Smooth muscle cell of the brain vasculature (primary cell): Measurements from ENCODE around the gene CORO1A.
"Not testable (repeated sequence)": the region's sequence is repeated elsewhere in the genome, so short reads cannot be mapped to it uniquely, and the experiment has no call there.

ENCODE experiments used
- DNase-seq: peaks from one replicate; pipeline ENCODE4 v3.0.0-alpha.2; 2012; ENCODE audit warnings: low read depth, low spot score

Gene CORO1A

GRCh38 chr16:30199608-30200343 lies 16.4 kb downstream of the CORO1A start:
- not testable (repeated sequence) for DNase-seq

DNA sequence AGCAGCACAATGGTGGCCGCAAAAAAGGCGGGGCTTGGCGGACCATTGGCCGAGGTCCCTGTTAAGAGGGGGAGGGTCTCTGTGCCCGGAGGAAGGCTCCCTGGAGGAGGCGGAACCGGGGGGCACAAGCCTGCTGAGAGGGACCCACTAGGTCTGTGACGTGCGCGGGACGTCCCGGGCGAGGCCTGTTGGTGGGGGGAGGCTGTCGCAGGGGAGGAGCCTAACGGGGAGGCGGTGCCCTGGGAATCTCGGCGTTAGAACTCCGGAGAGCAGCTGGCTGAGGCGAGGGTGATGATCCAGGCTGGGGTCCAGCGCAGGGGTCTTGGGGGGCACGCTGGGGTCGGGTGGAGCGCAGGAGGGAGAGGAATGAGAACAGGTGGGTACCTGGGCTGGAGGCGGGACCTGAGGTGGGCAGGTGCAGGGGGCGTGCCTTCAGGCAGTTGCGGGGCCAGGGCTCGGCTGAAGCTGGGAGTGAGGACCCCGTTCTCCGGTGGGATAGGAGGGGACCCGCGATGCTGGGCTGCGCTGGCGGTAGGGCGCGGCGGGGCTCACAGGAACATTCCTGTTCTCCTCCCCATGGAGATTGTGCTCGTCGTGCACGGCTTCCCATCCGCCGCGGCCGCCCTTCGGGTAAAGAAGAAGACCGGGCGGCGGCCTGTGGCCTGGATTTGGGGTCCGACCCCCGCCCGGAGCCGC lies 22.3 kb downstream of the CORO1A start:
- not testable (repeated sequence) for DNase-seq

GRCh38 chr16:30206252-30206651 lies 22.9 kb downstream of the CORO1A start:
- DNase-seq: not testable (repeated sequence)

- DNase-seq: not testable (repeated sequence)
These were observed 23.8 kb downstream of the CORO1A start for GRCh38 chr16:30207063-30207704.

DNA sequence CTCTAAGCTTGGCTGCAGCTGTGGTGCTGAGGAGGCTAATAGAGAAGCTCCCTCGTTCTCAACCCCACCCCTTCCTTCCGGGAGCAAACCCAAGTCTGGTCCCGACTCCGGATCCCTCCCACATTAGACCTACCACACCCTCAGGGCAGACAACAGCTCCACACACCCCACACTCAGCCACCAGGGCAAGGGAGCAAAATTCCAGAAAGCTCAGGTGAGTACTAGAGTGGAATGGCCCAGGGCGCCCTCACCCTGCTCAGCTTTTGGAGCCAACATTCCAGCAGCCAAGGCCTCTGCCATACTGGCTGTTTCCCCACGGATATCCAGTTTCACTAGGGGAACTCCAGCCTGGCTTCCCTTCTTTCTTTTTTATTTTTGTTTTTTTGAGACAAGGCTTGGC lies 25.6 kb downstream of the CORO1A start:
- DNase-seq: not testable (repeated sequence)

DNA sequence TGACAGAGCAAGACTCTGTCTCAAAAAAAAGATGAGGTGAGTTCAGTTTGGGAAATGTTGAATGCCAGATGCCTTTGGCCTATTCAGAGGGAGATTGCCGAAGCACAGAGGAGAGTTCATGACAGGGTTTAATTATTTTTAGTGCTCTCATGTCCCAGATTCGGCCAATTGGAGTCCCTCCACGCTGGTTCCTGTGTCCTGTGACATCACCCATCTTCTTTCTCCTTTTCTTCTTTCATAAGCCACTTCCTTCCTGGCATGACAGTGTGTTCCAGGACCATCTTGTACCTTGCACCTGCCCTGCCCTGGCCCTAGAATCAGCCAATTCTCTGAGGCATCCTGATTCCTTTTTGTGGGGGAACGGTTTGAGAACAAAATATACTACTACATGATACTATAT lies 28.0 kb downstream of the CORO1A start:
- DNase-seq: not testable (repeated sequence)

DNA sequence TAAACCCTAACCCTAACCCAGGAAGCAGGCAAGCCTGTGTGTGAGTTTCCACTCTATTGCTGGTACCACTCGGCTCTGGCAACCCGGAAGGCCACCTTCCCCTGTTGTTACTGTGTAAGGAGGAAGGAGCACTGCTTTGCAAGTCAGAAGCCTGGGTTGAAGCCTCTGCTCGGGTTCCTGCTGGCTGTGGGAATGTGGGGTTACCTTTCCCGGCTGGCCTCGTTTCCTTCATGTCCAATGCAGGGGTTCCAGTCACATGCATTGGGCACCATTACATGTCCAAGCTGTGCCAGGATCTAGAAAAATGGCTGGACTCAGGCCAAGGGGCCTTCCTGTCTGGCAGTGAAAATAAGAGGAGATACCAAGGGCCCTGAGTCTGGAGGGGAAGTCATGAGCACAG lies 33.7 kb downstream of the CORO1A start:
- DNase-seq: not testable (repeated sequence)
